ENCODE data around the gene LILRA5. TPM values are rescaled to one million over a fixed set of nuclear protein-coding genes. Genes with fewer than 3 reads are reported as not detected.

The LILRA5 gene
- total RNA-seq, 1 experiment from 2014 or later: not detected

GRCh38 chr19:54319049-54319448 lies 6.1 kb upstream of the LILRA5 start:
- Histone ChIP-seq H3K4me3 (replicated peaks in 1 of 2; ENCODE audit: low read depth in 1 of 2, low read length in 2 of 2) (no peak overlapping the region), H3K9ac (ENCODE audit: low read length) (no peak overlapping the region), H3K27me3 (ENCODE audit: insufficient read depth, low read length) (no peaks in the 10 kb centered on the region), H3K4me1 (ENCODE audit: control insufficient read depth in 1 of 2, insufficient read depth in 2 of 2, low read length in 2 of 2) (no peaks in the 10 kb centered on the region), H4K20me1 (ENCODE audit: insufficient read depth) (no peaks in the 10 kb centered on the region), H3K27ac (ENCODE audit: low read depth, low read length) (no peak overlapping the region), H3K79me2 (ENCODE audit: insufficient read depth, low read length) (no peaks in the 10 kb centered on the region), H3K9me3 (ENCODE audit: control insufficient read depth in 1 of 2, insufficient read depth in 1 of 2, low read depth in 1 of 2, low read length in 2 of 2) (peaks cover 0 to 6% of the 10 kb centered on the region in 2 experiments; a peak in 2 of 4 replicates), H3K36me3 (ENCODE audit: control insufficient read depth in 1 of 2, insufficient read depth in 2 of 2, low read length in 2 of 2) (no peaks in the 10 kb centered on the region), H2AFZ (ENCODE audit: low read depth, low read length, poor library complexity, severe bottlenecking) (no peak overlapping the region), H3K4me2 (ENCODE audit: low read length) (no peak overlapping the region), H3K9me2 (ENCODE audit: insufficient read depth) (no peaks in the 10 kb centered on the region)
- TF ChIP-seq SRF (IDR thresholded peaks at IDR 0.05; ENCODE audit: low read depth): no peak
- TF ChIP-seq TCF7L2 (IDR thresholded peaks at IDR 0.05; ENCODE audit: borderline replicate concordance, extremely low read depth, insufficient read depth, insufficient read length): no peak
- TF ChIP-seq ATF3 (IDR thresholded peaks at IDR 0.05): no peak
- TF ChIP-seq CTCF (IDR thresholded peaks at IDR 0.05 in 2 of 3, conservative IDR thresholded peaks at IDR 0.05 in 1 of 3; ENCODE audit: borderline replicate concordance in 1 of 3, insufficient read depth in 1 of 3, low read depth in 2 of 3, low read length in 2 of 3): no peak
- no peak for TF ChIP-seq POLR2AphosphoS5 (IDR thresholded peaks at IDR 0.05; ENCODE audit: low read depth, low read length)
- no peak for TF ChIP-seq SIN3A (IDR thresholded peaks at IDR 0.05; ENCODE audit: low read depth)
- TF ChIP-seq CBX3 (IDR thresholded peaks at IDR 0.05; ENCODE audit: low read depth): no peak
- no peak for TF ChIP-seq CEBPB (IDR thresholded peaks at IDR 0.05; ENCODE audit: low read depth)
- no peak for TF ChIP-seq ZBTB33 (IDR thresholded peaks at IDR 0.05; ENCODE audit: extremely low read depth, insufficient replicate concordance, low read length)
- no peak for TF ChIP-seq SP1 (IDR thresholded peaks at IDR 0.05; ENCODE audit: low read depth)
- no peak for DNase-seq (ENCODE audit: low read depth, low spot score)
- CTCF ChIA-PET: no interaction called here
- BruUV-seq (replicated peaks): no TSS peak
- intact Hi-C loops (cut with micrococcal nuclease): no loop called here
- POLR2A ChIA-PET: no interaction called here
- RAD21 ChIA-PET (ENCODE audit: low non-redundant PET in 1 of 2, low total read pairs in 2 of 2, uncharacterized antibody in 2 of 2, unreplicated experiment in 2 of 2): no interaction called here
- ATAC-seq: no peak
